Measurements from ENCODE around the gene LMCD1. TPM values are rescaled to one million over a fixed set of nuclear protein-coding genes. Genes with fewer than 3 reads are reported as not detected.
A peak's percentile ranks its signal among the peaks of the same experiment; 100 is the strongest.

LMCD1 gene
- total and polyA plus RNA-seq, 2 of the 4 experiments (the other 2 are of a cell fraction), result 50.0 to 53.8 TPM

- no peak for TF ChIP-seq CTCF (conservative IDR thresholded peaks at IDR 0.05; ENCODE audit: low read depth, low read length)
These were observed 58.9 kb downstream of the LMCD1 start (continued) for GRCh38 chr3:8560366-8561007.

GRCh38 chr3:8561370-8561769 is 59.7 kb downstream of the LMCD1 start:
- ChIA-PET CTCF (no interaction called here), POLR2A (ENCODE audit: unreplicated experiment) (no interaction called here)
- peak overlapping the region; percentile 77 for H2BK20ac ChIP-seq (ENCODE audit: low read depth, low read length)
- no peak overlapping the region for H2AFZ ChIP-seq (replicated peaks; ENCODE audit: low read length, poor library complexity)
- intact Hi-C loops (cut with micrococcal nuclease) (no loop called here), in situ Hi-C loops (cut with MboI; ENCODE audit: low sequenced_read_pairs) (no loop called here), dilution Hi-C loops (cut with HindIII; ENCODE audit: low sequenced_read_pairs, unreplicated experiment) (no loop called here)
- no peak overlapping the region for H3K4me3 ChIP-seq (ENCODE audit: insufficient read depth, low read depth, low read length)
- no CpG with 5 or more reads among the region's 4 CpGs for WGBS, 2 experiments (ENCODE audit: extremely low coverage in 2 of 2, insufficient read length in 1 of 2)
- H3K79me1 ChIP-seq (ENCODE audit: low read depth in 1 of 2, low read length in 2 of 2), result no peaks in the 10 kb centered on the region
- peak overlapping the region; percentile 86 for H3K18ac ChIP-seq (ENCODE audit: low read depth, low read length)
- no peaks in the 10 kb centered on the region for H3K9me3 ChIP-seq (ENCODE audit: control insufficient read depth, insufficient read depth, low read length)
- peak overlapping the region; percentile 51 for H2BK5ac ChIP-seq (ENCODE audit: low read depth, low read length, poor library complexity, severe bottlenecking)
- H3K27ac ChIP-seq (ENCODE audit: insufficient read depth, low read length), result no peak overlapping the region; the same call in 1 of the 2 replicates
- no peak overlapping the region for H3K9ac ChIP-seq (ENCODE audit: low read depth, low read length)
- BruUV-seq (replicated peaks), result no TSS peak
- H4K8ac ChIP-seq (ENCODE audit: low read depth in 2 of 2, low read length in 2 of 2), result peak overlapping the region; percentile 19 to 67; a peak in 2 of 4 replicates
- no peaks in the 10 kb centered on the region for H4K20me1 ChIP-seq (ENCODE audit: insufficient read depth, low read length)
- peaks cover 9% of the 10 kb centered on the region; the same call in 1 of the 2 replicates for H3K36me3 ChIP-seq (ENCODE audit: control insufficient read depth, insufficient read depth, low read length)
- H2AK5ac ChIP-seq (ENCODE audit: low read depth, low read length), result peak overlapping the region; percentile 71; the same call in 1 of the 2 replicates
- H3K4me2 ChIP-seq (ENCODE audit: low read depth, low read length), result no peak overlapping the region
- H3K4me1 ChIP-seq (ENCODE audit: control insufficient read depth, insufficient read depth, low read length), result peaks cover 24% of the 10 kb centered on the region
- no peak overlapping the region for H3K56ac ChIP-seq (ENCODE audit: extremely low read depth, insufficient read depth, low read length)
- H3K9me1 ChIP-seq (ENCODE audit: insufficient read depth, low read length), result peaks cover 31% of the 10 kb centered on the region
- H2BK15ac ChIP-seq (ENCODE audit: low read depth, low read length), result peak overlapping the region; percentile 87; the same call in 2 of the 3 replicates
- no peak overlapping the region for H2AK9ac ChIP-seq (replicated peaks; ENCODE audit: low read depth, low read length, poor library complexity)
- H4K5ac ChIP-seq (ENCODE audit: low read depth, low read length), result peak overlapping the region; percentile 64; the same call in 1 of the 2 replicates
- no peak for ATAC-seq (ENCODE audit: low read depth)
- TF ChIP-seq CHD1 (IDR thresholded peaks at IDR 0.05; ENCODE audit: low read depth, low read length) (no peak), FOS (IDR thresholded peaks at IDR 0.05; ENCODE audit: low read depth, low read length) (no peak)
- peak overlapping the region; percentile 90 for H2BK120ac ChIP-seq (ENCODE audit: low read depth, low read length)
- peak overlapping the region; percentile 67 for H4K91ac ChIP-seq (ENCODE audit: insufficient read depth, low read depth, low read length)
- no peak overlapping the region for H3K14ac ChIP-seq (replicated peaks; ENCODE audit: low read depth, low read length)
- no peak overlapping the region; the same call in 1 of the 2 replicates for H3K23ac ChIP-seq (ENCODE audit: low read depth, low read length)
- peak overlapping the region; percentile 87 for H3K4ac ChIP-seq (ENCODE audit: low read depth, low read length)
- no peak for DNase-seq
- H3K27me3 ChIP-seq (ENCODE audit: control insufficient read depth, insufficient read depth, low read length), result no peaks in the 10 kb centered on the region

All from IMR-90 (cell line).